SK-N-MC (cell line): ENCODE data around the gene GCK.

Experiments used
- EZH2 ChIP-seq: fragments of 200-600 bp; sonication (generic); IDR thresholded peaks from one replicate; pipeline ENCODE4 v1.6.1; 2017; ENCODE audit warnings: antibody characterized with exemption
- FOXP2 ChIP-seq: optimal IDR thresholded peaks from 2 replicates; pipeline ENCODE3; 2011; ENCODE audit warnings: mild to moderate bottlenecking, moderate library complexity; ENCODE audit not compliant: insufficient read depth; ENCODE audit errors: extremely low read length, control extremely low read depth
- POLR2AphosphoS5 ChIP-seq: IDR thresholded peaks from 2 replicates; pipeline ENCODE4 v1.6.1; 2012; ENCODE audit warnings: mild to moderate bottlenecking, low read depth, low read length, borderline replicate concordance

DNA sequence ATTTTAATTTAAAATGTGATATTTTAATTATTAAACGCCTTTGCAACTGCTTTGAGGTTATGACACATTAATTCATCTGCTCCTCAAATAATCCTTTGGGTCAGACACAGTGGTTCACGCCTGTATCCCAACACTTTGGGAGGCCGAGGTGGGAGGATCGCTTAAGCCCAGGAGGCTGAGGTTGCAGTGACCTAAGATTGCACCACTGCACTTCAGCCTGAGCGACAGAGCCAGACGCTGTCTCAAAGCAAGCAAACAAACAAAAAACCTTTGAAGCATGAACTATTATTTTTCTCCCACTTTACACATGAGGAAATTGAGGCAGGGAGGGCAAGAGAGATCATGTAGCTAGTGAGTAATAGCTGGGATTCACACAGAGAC lies 64.4 kb downstream of the GCK start:
- TF ChIP-seq EZH2 (no peak), POLR2AphosphoS5 (no peak), FOXP2 (no peak)
